Renal pelvis (tissue), 4 donors: ENCODE data around the gene SLC35F5. TPM values are rescaled to one million over a fixed set of nuclear protein-coding genes. Genes with fewer than 3 reads are reported as not detected.
"Not testable (repeated sequence)": the region's sequence is repeated elsewhere in the genome, so short reads cannot be mapped to it uniquely, and the experiment has no call there.

ENCODE experiments used
- DNase-seq: peaks from one replicate; pipeline ENCODE4 v3.0.0-alpha.2; 2013
- polyA plus RNA-seq, 3 donors: library from polyadenylated mRNA; unstranded; fragments of 120-200 nt; gene quantifications; one replicate each; pipeline ENCODE4 v1.2.1, GENCODE V29; 2013; ENCODE audit not compliant: insufficient read length in 3 of 3

The SLC35F5 gene
- polyA plus RNA-seq, 3 donors, result 108 to 143 (median 122) TPM

DNA sequence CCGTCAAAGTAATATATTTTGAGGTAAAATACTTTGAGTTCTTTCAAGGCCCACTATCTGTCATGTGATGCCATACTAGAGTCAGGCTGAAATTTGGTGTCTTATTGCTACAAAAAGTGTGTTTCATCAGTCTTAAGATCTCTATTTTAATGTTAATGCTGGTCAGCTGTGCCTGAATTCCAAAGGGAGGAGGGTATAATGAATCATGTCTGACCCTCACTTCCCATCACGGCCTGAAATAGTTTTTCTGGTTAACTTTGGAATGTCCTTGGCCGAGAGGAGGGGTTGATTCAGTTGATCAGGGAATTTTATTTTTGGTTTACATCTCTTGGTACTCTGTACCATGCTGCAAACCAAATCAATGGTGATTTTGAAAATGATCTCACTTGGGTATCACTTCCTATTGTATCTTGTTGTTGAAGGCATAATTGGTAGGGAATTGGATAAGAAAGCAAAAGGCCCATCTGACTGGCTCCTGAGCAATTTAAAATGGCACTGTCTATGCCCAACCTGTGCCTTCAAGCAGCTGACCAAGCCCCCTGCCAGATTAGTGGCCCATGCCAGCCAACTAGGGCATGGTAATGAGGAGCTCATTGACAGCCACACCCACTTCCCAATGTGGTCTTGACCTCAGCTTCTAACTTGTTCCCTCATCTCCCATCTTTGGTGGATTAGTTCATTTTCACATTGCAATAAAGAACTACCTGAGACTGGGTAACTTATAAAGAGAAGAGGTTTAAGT lies 6.1 kb upstream of the SLC35F5 start:
- DNase-seq, result no peak

DNA sequence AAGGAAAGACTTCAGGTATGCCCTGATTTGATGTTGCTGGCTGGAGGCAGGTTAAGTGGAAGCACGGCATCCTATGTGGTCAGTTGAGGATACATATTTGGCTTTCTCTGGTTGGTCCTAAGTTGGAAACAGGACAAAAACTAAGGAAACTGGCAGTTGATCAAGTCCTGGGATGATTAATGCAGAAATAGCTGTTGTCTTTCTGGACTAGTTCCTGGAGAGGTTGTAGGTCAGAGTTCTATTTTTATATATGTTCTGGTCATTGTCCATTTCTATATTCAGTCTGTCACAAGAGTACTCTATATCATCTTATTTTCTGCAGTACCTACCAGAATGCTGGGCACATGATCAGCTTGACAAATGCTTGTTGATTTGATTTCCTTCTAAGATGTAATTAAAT lies 4.0 kb upstream of the SLC35F5 start:
- DNase-seq, result no peak

GRCh38 chr2:113757138-113757657 lies 756 bp upstream of the SLC35F5 start:
- DNase-seq, result no peak

GRCh38 chr2:113755835-113756354 lies 547 bp downstream of the SLC35F5 start:
- DNase-seq, result peak; percentile 41

- peak; percentile 27 for DNase-seq
Measured at GRCh38 chr2:113755035-113755834, 1.2 kb downstream of the SLC35F5 start.

DNA sequence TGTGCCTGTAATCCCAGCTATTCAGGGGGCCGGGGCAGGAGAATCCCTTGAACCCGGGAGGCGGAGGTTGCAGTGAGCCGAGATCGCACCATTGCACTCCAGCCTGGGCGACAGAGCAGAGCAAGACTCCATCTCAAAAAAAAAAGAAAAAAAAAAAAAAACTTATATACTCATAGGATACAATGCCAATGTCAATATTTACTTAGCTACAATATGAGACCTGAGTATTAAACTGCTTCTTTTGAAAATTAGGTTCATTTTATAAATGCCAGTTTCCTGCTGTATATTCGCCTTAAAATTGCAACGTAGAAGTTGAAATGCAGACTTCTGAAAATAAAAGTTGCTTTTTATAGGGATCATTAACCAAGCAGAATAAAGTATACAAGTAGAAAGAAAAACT lies 2.3 kb downstream of the SLC35F5 start:
- DNase-seq, result no peak

DNA sequence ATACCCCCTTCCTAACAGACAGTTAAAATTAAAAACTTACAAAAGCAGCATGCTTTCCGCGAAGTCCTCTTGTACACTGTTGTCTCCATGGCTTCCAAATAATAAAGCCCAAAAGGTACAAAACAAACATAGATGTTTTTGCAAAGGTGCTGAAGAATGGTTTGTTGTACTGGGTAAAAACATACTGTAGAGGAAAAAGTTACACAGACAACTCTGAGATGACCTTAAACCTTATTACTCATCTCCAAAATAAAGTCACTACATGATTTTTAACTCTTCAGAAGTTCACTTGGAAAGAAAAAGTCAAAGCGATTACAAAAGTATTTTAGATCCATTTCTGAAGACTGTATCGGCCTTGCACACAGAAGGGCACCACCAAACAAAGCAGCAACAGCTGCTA lies 6.1 kb downstream of the SLC35F5 start:
- no peak for DNase-seq

- DNase-seq, result no peak
Measured at GRCh38 chr2:113741091-113741490, 15.4 kb downstream of the SLC35F5 start.

- no peak for DNase-seq
Measured at GRCh38 chr2:113739849-113740248, 16.6 kb downstream of the SLC35F5 start.

- no peak for DNase-seq
Measured at GRCh38 chr2:113734185-113734584, 22.3 kb downstream of the SLC35F5 start.

DNA sequence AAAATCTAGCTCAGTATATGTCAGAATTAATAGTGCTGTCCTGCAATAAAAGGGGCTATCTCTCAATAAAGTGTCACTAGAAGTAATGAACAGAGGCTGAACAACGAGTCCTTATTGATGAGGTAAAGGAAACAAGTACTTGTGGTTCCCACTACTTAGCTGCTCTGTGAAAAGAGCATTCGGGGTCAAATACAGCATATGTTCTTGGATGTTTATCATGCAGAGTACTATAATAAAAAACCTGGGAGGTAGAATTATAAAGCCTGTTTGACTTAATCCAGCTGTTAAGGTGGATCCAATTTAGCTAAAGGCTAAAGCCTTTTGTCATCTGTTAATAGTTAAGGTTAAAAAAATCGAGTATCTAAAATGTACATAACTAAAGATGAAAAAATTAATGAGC lies 32.4 kb downstream of the SLC35F5 start:
- DNase-seq, result no peak

GRCh38 chr2:113723411-113723810 lies 33.0 kb downstream of the SLC35F5 start:
- no peak for DNase-seq

- no peak for DNase-seq
Measured at GRCh38 chr2:113720167-113720566, 36.3 kb downstream of the SLC35F5 start.

DNA sequence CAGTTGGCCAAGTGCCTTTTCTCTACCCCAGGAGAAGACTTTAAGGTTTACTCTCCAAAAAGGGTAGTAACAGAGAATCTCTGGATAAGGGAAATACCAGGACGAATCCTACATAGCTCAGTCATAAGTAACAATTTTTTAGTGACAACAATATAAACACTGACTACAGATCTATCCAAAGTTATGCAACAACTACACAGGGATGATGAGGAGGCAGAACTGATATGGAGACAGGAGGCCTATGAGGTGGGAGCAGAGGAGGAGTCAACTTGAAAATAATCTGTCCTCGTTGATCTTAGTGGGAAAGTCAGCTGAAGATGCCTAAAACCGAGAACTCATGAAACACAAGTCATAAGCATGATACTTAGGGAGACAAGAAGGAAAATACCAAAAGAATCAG lies 40.2 kb downstream of the SLC35F5 start:
- no peak for DNase-seq

DNA sequence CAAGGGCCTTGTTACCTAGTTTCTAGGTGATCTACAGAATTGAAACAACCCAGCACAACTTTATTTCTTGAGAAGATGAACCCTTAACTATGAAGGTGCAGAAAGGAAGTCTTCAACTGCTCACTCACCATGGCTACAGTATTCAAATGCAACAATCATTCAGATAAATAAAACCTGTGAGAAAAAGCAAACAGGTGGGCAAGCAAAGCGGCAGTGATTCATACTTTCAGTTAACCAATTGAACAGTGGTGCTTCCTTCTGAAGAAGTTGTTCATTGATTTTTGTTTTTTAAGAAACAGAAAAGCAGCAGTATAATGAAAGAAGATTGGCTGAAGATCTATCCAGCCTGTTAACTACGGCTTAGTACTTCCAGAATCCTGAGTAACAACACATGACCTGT lies 43.5 kb downstream of the SLC35F5 start:
- DNase-seq, result no peak

DNA sequence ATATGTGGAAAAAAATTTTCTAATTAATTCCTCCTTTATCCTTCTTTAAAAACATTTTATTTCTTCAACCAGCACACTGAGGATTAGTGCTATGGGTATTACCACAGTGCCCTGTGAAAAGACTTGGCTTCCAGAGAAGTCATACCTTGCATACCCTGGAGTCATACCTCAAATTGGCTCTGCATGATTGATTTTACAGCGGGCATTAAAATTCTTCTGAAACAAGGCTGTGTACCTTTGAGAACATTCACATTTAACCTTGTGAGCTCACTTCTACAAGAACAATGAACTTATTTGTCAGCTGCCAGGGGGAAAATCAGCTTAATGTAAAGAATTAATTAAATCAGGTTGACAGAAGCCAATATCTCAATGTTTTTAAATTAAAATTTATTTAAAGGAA lies 44.6 kb downstream of the SLC35F5 start:
- peak; percentile 76 for DNase-seq

GRCh38 chr2:113709022-113709421 lies 47.4 kb downstream of the SLC35F5 start:
- DNase-seq, result no peak

GRCh38 chr2:113707106-113707505 lies 49.3 kb downstream of the SLC35F5 start:
- DNase-seq, result no peak

DNA sequence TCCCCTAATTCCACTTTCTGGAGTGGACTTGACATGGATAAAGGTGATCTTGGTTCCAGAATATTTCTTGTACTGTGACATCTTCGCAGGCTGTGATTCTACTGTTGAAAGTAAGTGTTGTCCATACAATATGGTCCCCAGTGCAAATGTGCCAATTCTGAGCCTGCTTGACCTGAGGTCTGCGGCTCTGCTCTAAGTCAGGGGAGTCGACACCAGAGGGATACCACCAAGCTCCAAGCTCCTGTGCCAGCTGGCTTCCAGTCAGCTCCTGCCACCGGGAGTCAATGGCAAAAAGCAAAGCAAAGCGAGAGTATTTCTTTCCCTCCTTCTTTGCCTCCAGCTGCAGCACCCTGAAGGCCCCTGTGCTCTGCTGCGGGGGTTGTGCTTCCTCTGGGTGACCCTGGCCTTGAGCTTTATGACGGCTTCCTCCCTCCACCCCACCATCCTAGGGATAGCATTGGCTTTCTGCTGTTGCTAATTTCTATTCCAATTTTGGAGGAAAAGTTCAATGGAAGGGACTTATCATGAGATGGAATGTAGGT lies 50.4 kb downstream of the SLC35F5 start:
- DNase-seq, result no peak

GRCh38 chr2:113704300-113704993 lies 52.0 kb downstream of the SLC35F5 start:
- not testable (repeated sequence) for DNase-seq

DNA sequence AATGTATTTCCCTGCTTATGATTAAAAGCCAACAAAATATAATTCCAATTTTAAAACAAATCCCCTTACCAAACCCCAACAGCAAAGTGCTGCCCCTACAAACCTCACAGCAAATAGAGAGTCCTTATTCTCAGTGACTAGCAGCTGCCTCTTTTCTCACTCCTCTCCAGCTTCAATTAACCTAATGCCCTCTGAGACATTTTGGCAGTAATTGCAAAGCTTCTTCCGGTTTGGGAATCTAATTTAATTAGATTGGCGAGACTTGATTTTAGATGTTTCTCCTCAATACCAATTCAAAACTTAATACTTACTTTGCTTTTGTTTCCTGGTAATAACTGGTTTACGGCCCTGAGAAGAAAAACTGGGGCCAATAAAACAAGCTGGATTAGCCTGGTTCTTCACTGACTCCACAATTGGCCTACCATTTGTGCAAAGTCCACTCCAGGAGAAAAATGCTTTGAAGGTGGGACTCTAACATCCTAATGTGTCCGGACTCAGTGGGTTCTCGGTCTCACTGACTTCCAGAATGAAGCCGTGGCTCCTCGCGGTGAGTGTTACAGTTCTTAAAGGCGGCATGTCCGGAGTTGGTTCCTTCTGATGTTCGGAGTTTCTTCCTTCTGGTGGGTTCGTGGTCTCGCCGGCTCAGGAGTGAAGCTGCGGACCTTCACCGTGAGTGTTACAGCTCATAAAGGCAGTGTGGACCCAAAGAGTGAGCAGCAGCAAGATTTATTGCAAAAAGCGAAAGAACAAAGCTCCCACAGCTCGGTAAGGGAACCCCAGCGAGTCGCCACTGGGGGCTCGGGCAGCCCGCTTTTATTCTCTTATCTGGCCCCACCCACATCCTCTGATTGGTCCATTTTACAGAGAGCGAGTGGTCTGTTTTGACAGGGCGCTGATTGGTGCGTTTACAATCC lies 52.8 kb downstream of the SLC35F5 start:
- DNase-seq, result peak; percentile 64
